ENCODE results near the gene MED13L.
"Not testable (repeated sequence)": the region's sequence is repeated elsewhere in the genome, so short reads cannot be mapped to it uniquely, and the experiment has no call there.

MED13L gene

DNA sequence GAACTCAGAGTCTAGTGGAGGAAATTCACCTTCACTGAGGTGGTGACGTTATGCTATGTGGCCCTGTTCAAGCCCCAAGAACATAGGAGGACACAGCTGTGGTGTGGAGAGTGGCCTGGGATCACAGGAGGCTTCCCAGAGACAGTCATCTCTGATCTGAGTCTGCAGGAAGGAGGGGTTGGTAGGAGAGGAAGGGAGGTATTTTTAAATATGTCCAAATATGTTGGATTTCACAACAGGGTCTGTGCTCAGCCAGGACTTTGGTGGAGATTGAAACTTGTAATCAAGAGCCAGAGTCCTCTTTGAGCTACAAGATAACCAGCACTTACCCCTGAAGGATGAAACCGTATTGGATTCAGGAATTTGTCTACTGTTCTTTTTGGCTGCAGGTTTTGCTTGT lies 26.4 kb upstream of the MED13L start:
- DNase-seq, result no peak

DNA sequence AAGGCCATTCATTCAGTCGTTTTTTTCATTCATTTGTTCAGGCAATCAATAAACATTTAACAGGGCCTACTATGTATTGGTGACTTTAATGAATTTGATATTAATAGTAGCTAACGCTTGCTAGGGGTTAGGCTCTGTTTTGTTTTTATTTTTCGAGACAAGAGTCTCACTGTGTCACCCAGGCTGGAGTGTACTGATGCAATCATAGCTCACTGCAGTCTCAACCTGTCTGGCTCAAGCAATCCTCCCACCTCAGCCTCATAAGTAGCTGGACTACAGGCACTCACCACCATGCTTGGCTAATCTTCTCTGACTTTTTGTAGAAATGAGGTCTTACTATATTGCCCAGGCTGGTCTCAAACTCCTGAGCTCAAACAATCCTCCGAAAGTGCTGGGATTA lies 25.6 kb upstream of the MED13L start:
- DNase-seq, result no peak

DNA sequence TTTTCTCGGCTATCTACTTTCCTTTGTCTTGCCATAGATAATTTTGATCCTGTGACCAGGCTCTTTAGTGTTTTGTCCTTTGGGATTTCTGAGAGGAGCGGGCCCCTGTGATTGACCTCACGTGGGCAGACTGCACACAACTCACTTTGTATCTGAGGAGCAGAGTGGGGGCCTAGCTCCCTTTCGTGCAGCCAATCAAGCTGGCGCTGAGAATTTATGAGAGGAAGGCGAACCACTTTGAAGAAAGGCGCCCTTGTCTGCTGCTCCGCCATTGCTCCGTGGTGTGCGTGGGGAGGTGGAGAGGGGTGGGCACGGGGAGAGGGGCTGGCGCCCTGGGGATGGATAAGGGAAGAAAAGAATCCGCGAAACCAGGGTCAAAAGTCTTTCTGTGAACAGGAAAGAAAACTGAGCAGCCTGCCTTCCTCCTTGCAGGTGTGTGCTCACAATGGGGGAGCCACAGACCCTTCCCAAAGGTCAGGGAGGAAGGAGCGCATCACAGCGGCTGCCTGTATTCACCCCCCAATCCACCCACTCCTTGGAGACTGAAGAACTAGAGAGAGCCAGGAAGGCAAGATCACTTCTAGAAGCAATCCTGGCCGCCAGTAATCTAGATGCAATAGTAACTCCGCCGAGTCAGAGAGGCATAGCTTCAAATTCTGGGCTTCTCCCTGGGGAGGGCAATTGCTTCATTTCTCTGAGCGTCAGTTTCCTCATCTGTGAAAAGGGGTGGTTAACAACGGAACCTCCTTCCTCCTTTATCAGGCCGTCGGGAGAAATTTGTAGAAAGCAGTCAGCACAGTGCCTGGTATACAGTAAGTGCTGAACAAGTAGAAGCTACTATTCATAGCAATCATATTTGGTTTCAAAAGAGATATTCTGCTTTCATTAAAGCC lies 24.9 kb upstream of the MED13L start:
- peak in 5 of 51 donors; percentile 1 to 4 (median 3) for DNase-seq

DNA sequence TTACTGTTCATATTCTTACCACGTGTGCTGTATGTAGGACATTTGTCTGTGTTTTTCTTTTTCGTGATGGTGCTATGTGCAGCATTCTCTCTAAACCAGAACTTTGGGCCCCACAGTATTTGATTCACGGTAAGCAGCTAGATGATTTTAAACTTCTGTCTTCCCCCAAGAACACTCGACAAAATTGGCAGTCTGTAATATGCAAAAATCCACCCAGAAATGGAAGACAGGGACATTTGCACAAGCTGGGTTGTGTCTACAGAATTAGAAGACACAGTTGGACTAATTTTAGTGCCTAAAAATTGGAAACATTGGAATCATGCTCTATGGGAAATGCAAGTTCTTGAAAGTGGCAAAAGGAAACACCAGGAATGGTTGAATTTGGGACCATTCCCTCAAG lies 24.1 kb upstream of the MED13L start:
- no peak for DNase-seq

DNA sequence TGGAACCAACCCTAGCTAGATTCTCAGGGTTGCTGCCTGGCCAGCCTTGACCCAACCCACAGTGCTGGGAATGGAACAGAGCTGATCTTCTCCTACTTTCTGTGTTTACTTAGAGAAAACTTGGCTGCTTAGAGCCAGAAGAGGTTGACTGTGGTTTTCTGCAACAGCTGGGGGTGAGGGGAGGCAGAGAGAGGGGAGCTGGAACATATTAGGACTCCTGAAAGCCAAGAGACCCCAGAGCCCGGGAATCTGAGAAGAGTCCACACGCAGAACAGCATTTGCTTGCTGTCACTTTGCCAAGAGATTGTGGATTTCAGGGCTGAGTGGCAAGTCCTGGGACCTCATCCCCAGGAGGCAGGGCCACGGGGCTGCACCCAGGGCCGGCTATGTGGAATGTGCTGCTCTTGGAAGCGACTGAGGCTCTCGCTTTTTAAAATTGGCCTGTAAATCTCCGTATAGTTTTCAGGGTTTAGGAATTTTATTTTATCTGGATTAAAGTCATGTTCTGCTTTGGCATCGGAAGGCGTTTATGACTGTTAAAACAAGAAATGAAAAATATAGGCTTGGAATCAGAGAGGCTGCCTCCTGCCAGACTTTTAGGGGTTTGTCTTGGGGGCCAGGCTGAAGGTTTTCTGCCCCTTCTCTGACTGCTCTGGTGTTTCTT lies 22.3 kb upstream of the MED13L start:
- no peak for DNase-seq

DNA sequence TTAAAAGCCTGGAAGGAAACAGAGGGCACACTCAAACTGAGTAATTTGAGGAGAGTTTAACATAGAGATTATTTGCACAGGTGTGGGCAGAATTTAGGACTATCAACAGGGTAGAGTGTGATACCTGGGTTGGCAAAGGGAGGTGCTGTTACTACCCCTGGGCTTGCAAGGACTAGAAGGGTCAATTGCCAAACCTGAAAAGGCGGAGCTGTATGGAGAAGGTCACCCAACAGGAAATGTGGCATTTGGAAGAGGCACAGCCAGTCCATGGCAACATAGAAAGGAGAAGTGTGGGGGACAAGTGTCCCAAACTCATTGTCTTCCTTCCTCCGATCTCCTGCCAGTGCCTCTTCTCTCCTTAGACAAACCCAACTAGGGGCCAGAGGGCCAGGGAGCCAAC lies 21.6 kb upstream of the MED13L start:
- no peak for DNase-seq

DNA sequence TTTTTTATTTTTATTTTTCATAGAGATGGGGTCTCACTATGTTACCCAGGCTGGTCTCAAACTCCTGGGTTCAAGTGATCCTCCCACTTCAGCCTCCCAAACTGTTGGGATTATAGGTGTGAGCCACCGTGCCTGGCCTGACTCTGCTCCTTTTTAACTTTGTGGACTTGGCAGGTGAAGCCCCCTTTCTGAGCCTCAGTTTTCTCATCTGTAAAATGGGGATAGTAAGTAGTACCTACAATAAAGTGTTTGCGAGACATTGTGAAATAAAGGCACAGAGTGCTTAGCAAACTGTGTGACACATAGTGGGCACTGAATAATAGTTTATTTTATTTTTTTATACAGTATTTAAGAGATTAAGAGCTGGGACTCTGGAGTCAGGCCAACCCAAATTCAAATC lies 21.1 kb upstream of the MED13L start:
- no peak for DNase-seq

DNA sequence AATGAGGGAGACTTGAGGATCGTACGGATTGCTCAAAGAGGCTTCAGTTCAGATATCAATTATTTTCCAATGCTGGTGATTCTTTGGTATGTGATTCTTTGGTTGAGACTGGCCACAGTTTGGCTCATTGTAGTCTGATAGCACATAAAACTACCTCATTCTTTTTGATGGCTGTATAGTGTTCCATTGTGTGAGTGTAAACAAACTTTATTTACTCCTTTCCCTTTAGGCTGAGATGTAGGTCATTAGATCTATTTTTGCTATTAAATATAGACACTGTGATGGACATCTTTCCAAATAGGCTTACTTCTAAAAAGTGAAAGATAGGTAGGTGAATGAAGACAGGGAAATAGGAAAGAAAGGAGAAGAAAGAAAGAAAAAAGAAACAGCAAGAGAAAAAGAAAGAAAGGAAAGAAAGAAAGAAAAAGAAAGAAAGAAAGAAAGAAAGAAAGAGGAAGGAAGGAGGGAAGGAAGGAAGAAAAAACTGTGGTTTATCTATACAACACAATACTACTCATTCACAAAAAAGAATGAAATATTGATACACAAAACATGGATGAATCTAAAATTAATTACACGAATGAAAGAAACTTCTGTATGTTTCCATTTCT lies 19.8 kb upstream of the MED13L start:
- no peak for DNase-seq

DNA sequence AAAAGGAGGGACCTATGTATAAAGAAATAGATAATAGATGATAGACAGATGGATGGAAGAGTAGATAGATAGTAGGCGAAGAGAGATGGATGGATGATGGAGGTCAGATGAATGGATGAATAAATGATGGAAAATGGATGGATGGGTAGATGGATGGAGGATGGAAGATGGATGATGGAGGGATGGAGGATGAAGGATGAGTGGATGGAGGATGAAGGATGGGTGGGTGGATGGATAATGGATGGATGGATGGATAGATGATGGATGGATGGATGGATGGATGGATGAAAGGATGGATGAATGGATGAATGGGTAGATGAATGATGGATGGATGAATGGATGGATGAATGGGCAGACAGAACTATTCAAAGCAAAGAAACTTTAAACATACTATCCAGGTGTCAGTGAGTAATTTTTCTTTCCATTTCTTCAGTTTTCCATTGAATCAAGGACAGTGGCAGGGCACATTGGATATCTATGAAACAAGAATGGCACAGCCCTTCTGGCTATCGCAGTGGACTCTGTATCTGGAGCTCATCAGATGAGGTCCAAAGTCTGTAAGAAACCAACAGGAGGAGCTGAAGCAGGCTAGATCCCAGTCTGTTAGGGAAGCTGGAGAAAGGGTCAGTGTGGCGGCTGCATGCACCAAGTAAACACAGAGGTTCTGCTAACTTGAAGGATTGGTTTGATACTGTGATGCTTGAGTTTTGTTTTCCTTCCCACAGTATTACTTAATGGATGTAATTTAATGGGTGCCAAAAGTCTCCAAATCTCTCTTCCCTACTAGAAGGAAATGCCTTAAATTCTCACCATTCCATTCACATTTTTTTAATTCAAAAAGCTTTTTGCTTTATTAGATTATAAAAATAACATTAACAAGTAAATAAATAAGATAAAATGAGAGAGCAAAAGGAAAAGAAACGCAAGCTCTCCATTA lies 18.1 kb upstream of the MED13L start:
- no peak for DNase-seq

DNA sequence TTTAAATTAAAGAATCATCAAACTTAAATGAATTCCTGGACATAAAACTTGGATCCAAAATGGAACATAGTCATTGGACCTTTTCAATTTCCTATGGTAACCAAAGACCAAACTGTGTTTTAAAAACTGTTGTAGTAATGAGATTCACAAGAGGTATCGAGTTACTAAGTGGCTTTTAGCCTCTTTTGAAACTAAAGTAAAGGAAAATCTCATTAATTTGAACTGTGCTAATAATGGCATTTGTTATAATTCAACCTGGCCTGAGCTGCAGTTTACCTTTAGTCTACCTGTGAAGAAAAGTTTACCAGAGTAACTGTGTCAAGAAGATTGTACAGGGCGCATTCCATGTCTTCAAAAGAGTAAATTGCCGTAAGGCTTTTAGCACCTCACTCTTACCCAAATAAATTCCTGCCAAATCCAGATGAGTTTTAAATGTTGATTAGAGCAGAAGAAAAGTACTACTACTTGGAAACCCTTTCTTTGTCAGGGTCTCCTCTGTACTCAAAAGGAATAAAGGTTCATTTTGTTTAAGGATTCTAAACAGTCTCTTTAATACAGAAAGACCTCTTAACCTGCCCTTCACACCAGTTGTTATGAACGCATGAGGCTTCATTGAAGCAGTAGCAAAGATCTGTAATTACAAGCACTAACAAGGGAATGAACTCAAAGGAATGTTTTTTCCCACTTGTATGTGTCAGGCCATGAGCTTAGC lies 17.1 kb upstream of the MED13L start:
- DNase-seq, result peak in 1 of 51 donors; percentile 33

DNA sequence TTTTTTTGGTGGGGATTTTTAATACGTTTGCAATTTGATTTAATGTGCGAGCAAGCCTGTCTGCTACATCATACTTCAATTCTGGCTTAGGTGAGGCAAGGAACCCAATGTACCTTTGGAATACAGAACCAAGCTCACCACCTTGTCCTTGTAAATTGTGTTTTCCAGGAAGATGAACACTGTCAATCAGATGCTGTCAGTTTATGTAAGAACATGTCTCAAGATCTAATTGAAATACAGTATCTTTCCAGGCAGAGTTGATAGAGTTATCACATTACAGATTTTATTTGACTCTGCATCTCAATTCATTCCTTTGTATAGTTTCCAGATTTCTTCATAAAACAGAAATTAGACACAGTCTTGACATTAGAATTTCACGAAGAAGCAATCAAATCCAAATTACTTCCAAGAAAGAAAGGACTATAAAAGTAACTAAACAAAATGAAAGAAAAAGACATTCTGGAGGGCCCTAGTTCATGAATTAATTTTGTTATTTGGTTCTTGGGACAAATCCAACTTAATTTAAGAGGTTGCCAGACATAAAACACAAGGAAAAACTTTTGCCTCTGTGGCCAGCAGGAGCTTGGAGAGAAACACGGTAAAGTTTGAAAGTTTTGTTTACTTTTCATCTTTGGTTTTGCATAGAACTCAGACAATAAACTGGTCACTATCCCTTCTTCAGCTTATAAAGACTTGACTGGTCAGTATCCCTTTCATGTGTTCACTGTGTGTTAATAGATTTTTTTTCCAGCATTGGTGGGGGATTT lies 16.4 kb upstream of the MED13L start:
- no peak for DNase-seq

DNA sequence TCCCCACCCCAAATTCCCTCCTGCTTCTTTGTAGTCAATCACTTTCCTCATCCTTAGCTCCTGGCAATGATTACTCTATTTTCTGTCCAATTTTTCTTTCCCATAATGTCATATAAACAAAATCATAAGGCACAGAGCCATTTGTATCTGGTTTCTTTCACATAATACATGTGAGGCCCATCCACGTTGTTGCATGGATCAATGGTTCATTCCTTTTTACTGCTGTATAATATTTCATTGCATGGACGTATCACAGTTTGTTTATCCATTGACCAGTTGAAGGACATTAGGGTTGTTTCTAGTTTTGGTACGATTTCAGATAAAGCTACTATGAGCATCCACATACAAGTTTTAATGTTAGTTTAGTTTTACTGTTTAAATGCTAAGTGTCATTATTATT lies 13.7 kb upstream of the MED13L start:
- DNase-seq, result no peak

DNA sequence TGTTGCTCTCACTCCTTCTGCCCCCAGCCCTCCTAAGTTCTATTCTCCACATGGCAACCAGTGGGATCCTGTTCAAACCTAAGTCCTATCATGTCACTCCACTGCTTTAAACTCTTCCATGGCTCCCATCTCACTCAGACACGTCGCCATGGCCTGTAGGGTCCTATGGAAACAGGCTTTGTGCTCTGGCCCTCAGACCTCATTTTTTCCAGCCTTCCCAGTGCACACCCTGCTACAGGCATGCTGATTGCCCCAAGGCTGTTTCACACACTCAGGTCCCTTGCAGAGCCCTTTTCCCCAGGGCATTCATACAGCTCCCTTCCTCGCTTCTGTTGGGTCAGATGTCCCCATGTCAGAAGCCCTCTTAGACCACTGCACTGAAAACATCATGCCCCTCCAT lies 11.2 kb upstream of the MED13L start:
- no peak for DNase-seq

DNA sequence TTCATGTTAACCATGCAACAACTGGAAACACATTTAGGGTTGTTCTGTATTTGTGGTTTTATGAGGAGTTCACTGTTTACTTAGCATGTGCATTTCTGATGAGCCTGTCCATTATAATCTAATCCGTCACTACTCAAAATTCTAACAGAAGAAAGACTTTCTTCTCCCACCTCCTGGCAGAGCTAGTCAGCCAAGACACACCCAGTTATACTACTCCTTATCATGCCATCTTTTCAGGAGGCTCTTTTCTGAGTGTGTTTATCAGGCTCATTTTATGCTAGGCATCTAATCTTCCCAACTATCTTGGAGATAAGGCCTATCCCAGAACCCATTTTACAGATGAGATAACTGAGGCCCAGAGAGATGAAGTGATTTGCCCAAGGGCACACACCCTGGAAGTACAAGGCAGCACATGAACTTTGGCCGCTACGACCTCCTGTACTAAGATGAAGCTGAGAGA lies 10.4 kb upstream of the MED13L start:
- no peak for DNase-seq

DNA sequence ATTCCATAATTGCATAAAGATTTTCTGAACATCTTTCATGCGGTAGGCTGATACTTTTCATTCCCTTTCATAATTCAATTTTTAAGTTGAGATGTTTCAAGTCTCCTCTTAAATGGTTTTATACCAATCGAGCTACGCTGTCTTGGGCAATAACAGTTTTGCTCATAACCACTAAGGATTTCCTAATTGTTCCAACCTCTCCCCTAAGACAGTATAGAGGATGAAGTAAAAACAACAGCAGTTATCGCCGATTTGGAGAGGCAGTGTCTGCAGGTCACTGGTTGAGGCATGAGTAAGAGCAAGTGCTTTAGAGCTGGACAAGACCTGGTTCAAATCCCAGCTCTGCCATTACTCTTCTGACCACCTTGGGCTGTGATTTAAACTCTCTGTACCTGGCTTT lies 6.9 kb upstream of the MED13L start:
- no peak for DNase-seq

DNA sequence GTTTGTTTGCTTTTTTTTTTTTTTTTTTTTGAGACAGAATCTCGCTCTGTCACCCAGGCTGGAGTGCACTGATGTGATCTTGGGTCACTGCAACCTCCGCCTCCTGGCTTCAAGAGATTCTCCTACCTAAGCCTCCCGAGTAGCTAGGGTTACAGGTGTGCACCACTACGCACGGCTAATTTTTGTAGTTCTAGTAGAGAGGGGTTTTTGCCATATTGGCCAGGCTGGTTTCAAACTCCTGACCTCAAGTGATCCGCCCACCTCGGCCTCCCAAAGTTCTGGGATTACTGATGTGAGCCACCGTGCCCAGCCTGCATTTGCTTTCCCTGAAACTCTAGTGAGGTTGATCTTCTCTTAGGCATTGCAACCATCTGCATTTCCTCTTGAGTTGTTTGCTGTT lies 6.4 kb upstream of the MED13L start:
- not testable (repeated sequence) for DNase-seq

DNA sequence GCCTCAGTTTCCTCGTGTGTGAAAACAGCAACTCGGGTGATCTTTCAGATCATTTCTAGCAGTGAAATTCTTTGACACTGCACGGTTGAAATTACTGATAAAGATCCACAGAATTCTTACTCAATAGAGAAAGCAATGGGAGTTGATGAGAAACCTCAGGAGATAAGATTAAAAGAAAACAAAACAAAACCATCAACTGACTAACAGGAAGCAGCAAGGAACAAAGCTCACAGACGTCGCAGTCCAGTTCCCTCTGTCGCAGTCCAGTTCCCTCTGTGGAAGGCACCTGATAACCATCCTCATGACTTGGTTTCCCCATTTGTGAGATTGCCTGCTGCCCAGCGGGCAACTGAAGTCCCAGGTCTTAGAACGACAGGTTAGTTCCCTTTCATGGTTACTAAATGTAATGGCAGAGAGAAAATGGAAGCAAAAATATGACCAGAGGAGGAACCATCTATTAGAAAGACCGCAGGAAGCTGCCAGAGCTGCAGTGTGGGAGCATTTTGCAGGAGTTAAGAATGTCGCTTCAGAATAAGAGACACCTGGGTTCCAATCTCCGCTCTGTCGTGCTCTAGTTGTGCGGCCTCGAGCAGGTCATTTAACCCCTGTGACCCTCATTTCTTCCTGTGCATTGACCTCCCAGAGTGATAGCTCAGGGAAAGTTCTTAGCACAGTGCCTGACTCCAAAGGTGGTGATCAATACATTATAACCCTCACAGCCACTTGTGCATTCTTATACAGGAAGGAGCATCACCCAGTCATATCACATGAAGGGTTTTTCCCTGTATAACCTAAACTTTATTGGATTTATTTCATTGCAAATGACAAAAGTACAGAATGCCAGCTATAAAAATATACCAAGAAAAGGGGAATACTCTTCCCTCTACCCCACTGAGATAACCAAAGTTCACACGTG lies 5.1 kb upstream of the MED13L start:
- DNase-seq, result peak in 1 of 51 donors; percentile 10

DNA sequence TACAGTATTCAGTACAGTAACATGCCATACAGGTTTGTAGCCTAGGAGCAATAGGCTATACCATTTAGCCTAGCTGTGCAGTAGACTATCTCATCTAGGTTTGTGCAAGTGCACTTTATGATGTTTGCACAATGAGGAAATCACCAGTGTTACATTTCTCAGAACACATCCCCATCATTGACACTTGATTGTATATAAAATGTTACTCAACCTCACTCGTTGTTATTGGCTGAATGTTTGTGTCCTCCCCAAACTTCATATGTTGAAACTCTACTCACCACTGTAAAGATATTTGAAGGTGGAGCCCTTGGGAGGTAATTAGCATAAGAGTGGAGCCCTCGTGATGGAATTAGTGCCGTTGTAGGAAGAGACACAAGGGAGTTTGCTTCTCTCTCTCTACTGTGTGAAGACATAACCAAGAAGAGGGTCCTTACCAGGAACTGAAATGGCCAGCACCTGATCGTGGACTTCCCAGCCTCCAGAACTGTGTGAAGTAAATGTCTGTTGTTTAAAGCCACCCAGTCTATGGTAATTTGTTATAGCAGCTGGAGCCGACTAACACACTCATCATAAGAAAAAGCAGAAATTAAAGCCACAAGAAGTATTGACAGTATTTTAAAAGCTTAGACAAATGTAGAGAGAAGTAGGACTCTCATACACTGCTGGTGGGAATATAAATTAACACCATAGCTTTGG lies 3.2 kb upstream of the MED13L start:
- no peak for DNase-seq

All from hypothalamus (tissue), 51 donors.